ENCODE results near the gene MOAP1.
"Not testable (repeated sequence)": the region's sequence is repeated elsewhere in the genome, so short reads cannot be mapped to it uniquely, and the experiment has no call there.

Gene MOAP1

GRCh38 chr14:93150227-93151208 is 34.2 kb downstream of the MOAP1 start:
- no peak overlapping the region for H3K4me3 ChIP-seq (ENCODE audit: low read depth, low read length)
- no peak for TF ChIP-seq CTCF (IDR thresholded peaks at IDR 0.05; ENCODE audit: borderline replicate concordance, insufficient read depth, low read depth, low read length)

- no peak overlapping the region for H3K4me3 ChIP-seq (ENCODE audit: low read depth, low read length)
- no peak for TF ChIP-seq CTCF (IDR thresholded peaks at IDR 0.05; ENCODE audit: borderline replicate concordance, insufficient read depth, low read depth, low read length)
These were observed 35.7 kb downstream of the MOAP1 start for GRCh38 chr14:93148979-93149378.

- no peak overlapping the region for H3K4me3 ChIP-seq (ENCODE audit: low read depth, low read length)
- TF ChIP-seq CTCF (IDR thresholded peaks at IDR 0.05; ENCODE audit: borderline replicate concordance, insufficient read depth, low read depth, low read length): no peak
These were observed 38.6 kb downstream of the MOAP1 start for GRCh38 chr14:93146119-93146518.

- TF ChIP-seq CTCF (IDR thresholded peaks at IDR 0.05; ENCODE audit: borderline replicate concordance, insufficient read depth, low read depth, low read length): no peak
- no peak overlapping the region for H3K4me3 ChIP-seq (ENCODE audit: low read depth, low read length)
These were observed 41.6 kb downstream of the MOAP1 start for GRCh38 chr14:93142854-93143652.

- no peak for TF ChIP-seq CTCF (IDR thresholded peaks at IDR 0.05; ENCODE audit: borderline replicate concordance, insufficient read depth, low read depth, low read length)
These were observed 46.8 kb downstream of the MOAP1 start for GRCh38 chr14:93137864-93138263.

GRCh38 chr14:93136508-93136907 is 48.2 kb downstream of the MOAP1 start:
- not testable (repeated sequence) for H3K4me3 ChIP-seq (ENCODE audit: low read depth, low read length)

More at GRCh38 chr14:93137864-93138263, 46.8 kb downstream of the MOAP1 start:
- H3K4me3 ChIP-seq (ENCODE audit: low read depth, low read length): no peak overlapping the region

- H3K4me3 ChIP-seq (ENCODE audit: low read depth, low read length): no peak overlapping the region
- TF ChIP-seq CTCF (IDR thresholded peaks at IDR 0.05; ENCODE audit: borderline replicate concordance, insufficient read depth, low read depth, low read length): no peak
These were observed 48.7 kb downstream of the MOAP1 start for GRCh38 chr14:93136009-93136408.

Data from GM12875 (cell line).